HUDEP-2 (cell line): Measurements from ENCODE around the gene ZFAND3.

Experiments
- DNase-seq, 76 experiments: peaks; one replicate each; lab custom pipeline; 2025; ENCODE audit not compliant: unreplicated experiment in 76 of 76; lab: John Stamatoyannopoulos, UW

ZFAND3 gene

DNA sequence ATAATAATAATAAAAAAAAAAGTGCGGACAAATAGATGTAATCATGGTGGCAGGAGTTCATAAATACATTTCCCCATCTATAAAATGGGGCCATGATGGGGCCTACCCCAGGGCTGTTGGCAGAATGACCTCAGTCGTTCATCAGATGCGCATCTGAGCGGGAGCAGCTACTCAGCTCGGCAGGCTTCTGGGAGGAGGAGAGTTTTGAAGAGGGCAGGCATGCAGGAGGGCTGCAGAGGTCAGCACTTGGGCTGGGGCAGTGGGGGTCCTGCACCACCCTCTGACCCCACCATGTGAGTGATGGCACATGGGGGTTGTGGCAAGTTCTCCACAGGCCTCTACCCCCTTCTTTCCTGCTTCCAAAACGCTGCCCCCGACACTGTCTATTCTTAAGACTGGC lies 373.5 kb downstream of the ZFAND3 start:
- DNase-seq: no peak

DNA sequence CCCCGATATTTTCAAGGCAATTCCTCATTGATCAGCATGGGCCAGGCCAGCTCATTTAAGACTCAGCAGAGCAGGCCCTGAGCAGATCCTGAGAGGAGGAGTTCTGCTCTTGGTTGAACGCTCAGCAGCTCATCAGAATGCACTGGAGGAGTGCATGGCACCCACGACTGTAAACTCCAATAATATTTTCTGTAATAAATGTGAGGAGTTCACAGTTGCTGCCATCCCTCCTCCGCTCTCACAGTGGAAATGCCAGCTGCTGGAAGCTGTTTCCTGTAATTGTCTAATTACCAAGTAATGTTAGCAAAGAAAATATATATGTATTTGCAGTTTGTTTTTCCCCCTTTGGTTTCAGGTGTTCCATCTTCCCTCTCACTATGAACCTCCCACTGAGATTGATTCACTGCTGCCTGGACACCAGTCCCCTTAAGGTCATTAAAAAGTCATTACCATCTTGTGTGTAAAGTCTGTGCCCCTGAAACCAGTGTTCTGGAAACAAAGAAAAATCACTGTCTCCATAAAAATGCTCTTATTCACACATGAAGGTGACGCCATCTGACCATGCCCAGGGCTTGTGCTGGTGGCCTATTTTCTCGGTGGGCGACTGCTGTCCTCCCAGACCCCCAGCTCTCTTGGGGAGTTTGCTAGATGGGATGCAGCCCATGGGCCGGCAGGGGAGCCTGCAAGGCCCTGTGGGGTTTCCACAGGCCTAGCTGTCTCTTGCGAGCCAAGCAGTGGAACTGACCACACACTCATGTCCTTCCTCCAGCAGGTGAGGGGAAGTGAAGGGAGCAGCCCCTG lies 374.2 kb downstream of the ZFAND3 start:
- DNase-seq: no peak

DNA sequence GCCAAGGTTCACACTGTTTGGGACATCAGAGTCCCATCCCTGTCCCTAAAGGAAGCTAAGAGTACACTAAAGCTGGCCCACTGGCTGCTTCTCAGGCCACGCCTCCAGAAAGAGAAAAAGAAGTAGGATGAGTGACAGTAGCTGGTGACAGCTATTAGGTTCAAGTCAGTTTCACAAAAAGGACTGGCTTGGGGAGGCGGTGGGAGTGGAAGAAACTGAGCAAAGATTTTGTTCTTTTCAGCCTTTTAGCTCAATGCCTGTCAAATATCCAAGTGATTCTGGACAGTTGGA lies 374.7 kb downstream of the ZFAND3 start:
- no peak for DNase-seq

DNA sequence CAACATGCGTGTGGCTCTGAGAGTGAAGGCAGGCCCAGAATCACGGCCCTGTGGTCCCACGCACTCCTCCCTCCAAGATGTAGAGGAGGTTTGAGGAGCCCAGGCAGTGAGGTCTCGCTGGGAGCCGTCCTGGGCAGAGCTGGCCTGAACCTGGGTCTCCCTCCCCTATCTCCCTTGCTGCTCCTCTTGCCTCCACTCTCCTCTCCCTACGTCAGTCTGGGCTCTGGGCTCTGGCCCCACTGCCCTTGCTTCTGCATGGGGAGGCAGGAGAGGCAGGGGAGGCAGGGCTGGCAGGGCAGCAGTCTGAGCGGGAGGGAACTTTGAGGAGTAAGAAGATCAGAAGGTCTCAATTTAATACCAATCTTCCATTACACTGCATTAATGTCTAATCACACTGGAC lies 375.1 kb downstream of the ZFAND3 start:
- no peak for DNase-seq

DNA sequence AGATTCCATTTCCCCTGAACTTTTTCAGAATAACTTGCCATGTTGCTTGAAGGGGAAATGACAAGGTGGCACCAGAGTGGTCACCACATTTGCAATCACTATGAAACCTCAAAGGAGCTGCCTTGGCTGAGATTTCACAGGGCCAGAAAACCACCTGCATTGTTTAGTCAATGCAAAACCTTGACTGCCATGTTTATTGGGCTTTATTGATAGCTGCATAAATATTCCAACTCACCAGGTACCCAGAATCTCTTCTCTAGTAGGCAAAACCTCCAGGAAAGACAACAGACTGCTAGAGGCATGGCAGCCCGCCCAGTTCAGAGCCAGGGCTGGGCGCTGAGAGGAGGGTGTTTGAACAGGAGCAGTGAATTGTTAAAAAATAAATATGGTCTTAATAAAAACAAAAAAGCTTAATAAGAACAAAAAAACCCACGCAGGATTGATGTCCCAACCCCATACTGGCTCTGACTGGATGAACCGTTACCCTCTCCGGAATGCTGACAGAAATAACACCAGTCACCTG lies 375.6 kb downstream of the ZFAND3 start:
- no peak for DNase-seq

DNA sequence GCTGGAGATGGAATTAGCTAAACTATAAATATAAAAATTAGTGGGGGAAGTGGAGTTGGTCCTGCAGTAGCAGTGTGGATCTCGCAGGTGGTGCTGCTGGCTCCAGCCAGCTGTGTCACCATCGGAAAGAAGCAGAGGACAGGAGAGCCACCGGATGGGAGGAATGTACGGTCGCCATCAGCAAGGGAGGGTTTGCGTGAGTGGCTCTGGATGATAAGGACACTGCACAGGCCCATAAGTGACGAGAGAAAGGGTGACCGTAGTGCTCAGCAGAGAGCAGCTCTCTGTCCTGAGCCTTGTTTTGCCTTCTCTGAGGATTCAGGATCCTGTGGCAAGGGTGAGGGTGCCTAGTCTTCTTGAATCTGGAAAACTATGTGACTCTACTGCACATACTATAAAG lies 378.7 kb downstream of the ZFAND3 start:
- DNase-seq: no peak
